ENCODE results near the gene SNAI1. TPM values are rescaled to one million over a fixed set of nuclear protein-coding genes. Genes with fewer than 3 reads are reported as not detected.

Gene SNAI1
- total and polyA plus RNA-seq, 2 of the 4 experiments (the other 2 are of a cell fraction), result 0.54 to 13.7 TPM

- peaks cover 31% of the 10 kb centered on the region for H3K9me1 ChIP-seq (ENCODE audit: insufficient read depth, low read length)
- peak overlapping the region; percentile 99 for H2BK15ac ChIP-seq (ENCODE audit: low read depth, low read length)
- 32% methylated on average over 3 of the region's 22 CpGs; no CpG with 5 or more reads in 1 of the 2 experiments for WGBS, 2 experiments (ENCODE audit: extremely low coverage in 2 of 2, insufficient read length in 1 of 2)
- H3K4ac ChIP-seq (ENCODE audit: low read depth, low read length), result peak overlapping the region; percentile 97
- no peaks in the 10 kb centered on the region for H3K9me3 ChIP-seq (ENCODE audit: control insufficient read depth, insufficient read depth, low read length)
- H3K56ac ChIP-seq (ENCODE audit: extremely low read depth, insufficient read depth, low read length), result peak overlapping the region; percentile 91
- peak overlapping the region; percentile 96 for H3K14ac ChIP-seq (replicated peaks; ENCODE audit: low read depth, low read length)
- H3K18ac ChIP-seq (ENCODE audit: low read depth, low read length), result peak overlapping the region; percentile 92
- peaks cover 2% of the 10 kb centered on the region; the same call in 1 of the 2 replicates for H4K20me1 ChIP-seq (ENCODE audit: insufficient read depth, low read length)
- BruUV-seq (replicated peaks), result no TSS peak
- ChIA-PET CTCF (interaction anchor here (1.2 to 2.0 kb wide), 3 partner anchors 10 to 180 kb away, joined by 3 to 6 read pairs (median 6); no protein-coding TSS in a partner anchor), POLR2A (ENCODE audit: unreplicated experiment) (interaction anchor here (0.5 to 0.6 kb wide), 3 partner anchors 17 to 1319 kb away, joined by 3 to 10 read pairs (median 5); no protein-coding TSS in a partner anchor)
- H3K4me2 ChIP-seq (ENCODE audit: low read depth, low read length), result peak overlapping the region; percentile 5
- H3K36me3 ChIP-seq (ENCODE audit: control insufficient read depth, insufficient read depth, low read length), result peaks cover 12% of the 10 kb centered on the region
- peak overlapping the region; percentile 48 for H3K9ac ChIP-seq (ENCODE audit: low read depth, low read length)
- H3K27ac ChIP-seq (ENCODE audit: insufficient read depth, low read length), result peak overlapping the region; percentile 95
- peak overlapping the region; percentile 97 for H4K91ac ChIP-seq (ENCODE audit: insufficient read depth, low read depth, low read length)
- H2AFZ ChIP-seq (replicated peaks; ENCODE audit: low read length, poor library complexity), result peak overlapping the region; percentile 91
- ATAC-seq (ENCODE audit: low read depth) (peak; percentile 75), DNase-seq (peak; percentile 87)
- peak overlapping the region; percentile 93 to 95 for H4K8ac ChIP-seq (ENCODE audit: low read depth in 2 of 2, low read length in 2 of 2)
- in situ Hi-C loops (cut with MboI; ENCODE audit: low sequenced_read_pairs) (no loop called here), dilution Hi-C loops (cut with HindIII; ENCODE audit: low sequenced_read_pairs, unreplicated experiment) (no loop called here), intact Hi-C loops (cut with micrococcal nuclease) (no loop called here)
- H3K27me3 ChIP-seq (ENCODE audit: control insufficient read depth, insufficient read depth, low read length), result no peaks in the 10 kb centered on the region
- H3K79me1 ChIP-seq (ENCODE audit: low read depth in 1 of 2, low read length in 2 of 2), result peaks cover 8 to 47% of the 10 kb centered on the region in 2 experiments; a peak in 3 of 4 replicates
- peak overlapping the region; percentile 96 for H2AK9ac ChIP-seq (replicated peaks; ENCODE audit: low read depth, low read length, poor library complexity)
- no peak overlapping the region for H3K4me3 ChIP-seq (ENCODE audit: insufficient read depth, low read depth, low read length)
- peak overlapping the region; percentile 96 for H3K23ac ChIP-seq (ENCODE audit: low read depth, low read length)
- H2AK5ac ChIP-seq (ENCODE audit: low read depth, low read length), result peak overlapping the region; percentile 98
- peak overlapping the region; percentile 95 for H2BK20ac ChIP-seq (ENCODE audit: low read depth, low read length)
- H3K4me1 ChIP-seq (ENCODE audit: control insufficient read depth, insufficient read depth, low read length), result peaks cover 43% of the 10 kb centered on the region
- TF ChIP-seq POLR2A (IDR thresholded peaks at IDR 0.05; ENCODE audit: low read depth, low read length), result peak; percentile 60
- no peak for TF ChIP-seq RCOR1 (IDR thresholded peaks at IDR 0.05; ENCODE audit: insufficient replicate concordance, low read length)
- TF ChIP-seq SMC3 (IDR thresholded peaks at IDR 0.05; ENCODE audit: low read depth, low read length), result no peak; the same call in 1 of the 2 replicates
- peak; percentile 2; the same call in 1 of the 2 replicates for TF ChIP-seq CHD1 (IDR thresholded peaks at IDR 0.05; ENCODE audit: low read depth, low read length)
- peak; percentile 63; the same call in 1 of the 2 replicates for TF ChIP-seq MAZ (IDR thresholded peaks at IDR 0.05; ENCODE audit: borderline replicate concordance, low read depth, low read length)
- TF ChIP-seq RFX5 (IDR thresholded peaks at IDR 0.05; ENCODE audit: low read depth, low read length), result no peak
- TF ChIP-seq CEBPB (IDR thresholded peaks at IDR 0.05; ENCODE audit: low read depth, low read length), result no peak
- TF ChIP-seq FOS (IDR thresholded peaks at IDR 0.05; ENCODE audit: low read depth, low read length), result 0 out of 2 replicates have a peak, but pooled peaks have one; percentile 40
- no peak for TF ChIP-seq MAFK (IDR thresholded peaks at IDR 0.05; ENCODE audit: low read depth, low read length)
- TF ChIP-seq NFE2L2 (IDR thresholded peaks at IDR 0.05; ENCODE audit: low read depth, low read length), result peak; percentile 82
- TF ChIP-seq USF2 (IDR thresholded peaks at IDR 0.05; ENCODE audit: low read depth, low read length), result no peak; the same call in 1 of the 2 replicates
- TF ChIP-seq ELK1 (IDR thresholded peaks at IDR 0.05; ENCODE audit: borderline replicate concordance, low read depth, low read length), result no peak
- no peak for TF ChIP-seq CTCF (conservative IDR thresholded peaks at IDR 0.05; ENCODE audit: low read depth, low read length)
- peak overlapping the region; percentile 86 for H2BK5ac ChIP-seq (ENCODE audit: low read depth, low read length, poor library complexity, severe bottlenecking)
- H2BK120ac ChIP-seq (ENCODE audit: low read depth, low read length), result peak overlapping the region; percentile 98
- H4K5ac ChIP-seq (ENCODE audit: low read depth, low read length), result peak overlapping the region; percentile 91
Observed at GRCh38 chr20:49989234-49990065, 6.7 kb downstream of the SNAI1 start.

All from IMR-90 (cell line).